HG03457 (cell line): ENCODE data around the gene BCORL1.
A peak's percentile ranks its signal among the peaks of the same experiment; 100 is the strongest.

Experiments
- ATAC-seq: cut with Tn5 transposase; IDR thresholded peaks from one replicate; pipeline ENCODE4 v1.9.1; 2021; ENCODE audit warnings: moderate number of reproducible peaks; ENCODE audit not compliant: unreplicated experiment

The BCORL1 gene

GRCh38 chrX:130009658-130010223, 27.3 kb downstream of the BCORL1 start:
- no peak for ATAC-seq

- no peak for ATAC-seq
These were observed 30.2 kb downstream of the BCORL1 start for GRCh38 chrX:130012683-130013082.

DNA sequence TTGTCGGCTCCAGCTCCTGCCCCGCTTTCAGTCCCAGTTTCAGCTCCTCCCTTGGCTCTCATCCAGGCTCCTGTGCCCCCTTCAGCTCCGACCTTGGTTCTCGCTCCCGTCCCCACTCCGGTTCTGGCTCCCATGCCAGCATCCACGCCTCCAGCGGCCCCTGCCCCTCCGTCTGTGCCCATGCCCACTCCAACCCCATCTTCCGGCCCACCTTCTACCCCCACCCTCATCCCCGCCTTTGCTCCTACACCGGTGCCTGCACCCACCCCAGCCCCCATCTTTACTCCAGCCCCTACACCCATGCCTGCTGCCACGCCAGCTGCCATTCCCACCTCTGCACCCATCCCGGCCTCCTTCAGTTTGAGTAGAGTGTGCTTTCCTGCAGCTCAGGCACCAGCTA, 31.2 kb downstream of the BCORL1 start:
- ATAC-seq: no peak

DNA sequence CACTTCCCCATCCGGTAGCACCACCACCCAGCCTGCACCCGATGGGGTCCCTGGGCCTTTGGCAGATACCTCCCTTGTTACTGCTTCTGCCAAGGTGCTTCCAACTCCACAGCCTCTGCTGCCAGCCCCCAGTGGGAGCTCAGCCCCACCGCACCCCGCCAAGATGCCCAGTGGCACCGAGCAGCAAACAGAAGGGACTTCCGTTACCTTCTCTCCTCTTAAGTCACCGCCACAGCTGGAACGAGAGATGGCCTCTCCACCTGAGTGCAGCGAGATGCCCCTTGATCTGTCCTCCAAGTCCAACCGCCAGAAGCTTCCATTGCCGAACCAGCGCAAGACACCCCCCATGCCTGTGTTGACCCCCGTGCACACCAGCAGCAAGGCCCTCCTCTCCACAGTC, 31.9 kb downstream of the BCORL1 start:
- ATAC-seq: no peak

DNA sequence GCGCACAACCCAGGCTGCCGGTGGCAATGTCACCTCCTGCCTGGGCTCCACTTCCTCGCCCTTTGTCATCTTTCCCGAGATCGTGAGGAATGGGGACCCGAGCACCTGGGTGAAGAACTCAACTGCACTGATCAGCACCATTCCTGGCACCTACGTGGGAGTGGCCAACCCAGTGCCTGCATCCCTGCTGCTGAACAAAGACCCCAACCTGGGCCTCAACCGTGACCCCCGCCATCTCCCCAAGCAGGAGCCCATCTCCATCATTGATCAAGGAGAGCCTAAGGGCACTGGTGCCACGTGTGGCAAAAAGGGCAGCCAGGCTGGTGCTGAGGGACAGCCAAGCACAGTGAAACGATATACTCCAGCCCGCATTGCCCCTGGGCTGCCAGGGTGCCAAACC, 32.3 kb downstream of the BCORL1 start:
- no peak for ATAC-seq

DNA sequence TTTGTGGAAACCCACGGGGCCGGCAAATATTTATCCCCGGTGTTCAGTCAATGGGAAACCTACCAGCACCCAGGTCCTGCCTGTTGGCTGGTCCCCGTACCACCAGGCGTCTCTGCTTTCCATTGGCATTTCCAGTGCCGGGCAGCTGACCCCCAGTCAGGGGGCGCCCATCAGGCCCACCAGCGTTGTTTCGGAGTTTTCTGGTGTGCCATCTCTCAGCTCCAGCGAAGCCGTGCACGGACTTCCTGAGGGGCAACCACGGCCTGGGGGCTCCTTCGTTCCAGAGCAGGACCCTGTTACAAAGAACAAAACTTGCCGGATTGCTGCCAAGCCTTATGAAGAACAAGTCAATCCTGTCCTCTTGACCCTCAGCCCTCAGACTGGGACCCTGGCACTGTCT, 32.7 kb downstream of the BCORL1 start:
- ATAC-seq: no peak

DNA sequence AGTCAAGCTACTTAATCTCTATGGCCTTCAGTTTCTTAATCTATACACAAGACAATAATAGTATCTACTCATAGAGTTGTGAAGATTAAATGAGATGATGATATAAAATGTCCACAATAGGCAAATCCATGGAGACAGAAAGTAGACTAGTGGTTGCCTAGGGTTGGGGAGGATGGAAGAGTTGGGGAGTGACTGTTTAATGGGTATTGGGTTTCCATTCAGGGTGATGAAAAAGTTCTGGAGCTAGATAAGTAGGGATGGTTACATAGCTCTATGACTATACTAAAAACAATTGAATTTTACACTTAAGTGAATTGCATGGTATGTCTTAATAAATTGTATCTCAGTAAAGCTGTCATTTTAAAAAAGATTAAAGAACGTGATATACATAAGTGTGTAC, 35.7 kb downstream of the BCORL1 start:
- no peak for ATAC-seq

DNA sequence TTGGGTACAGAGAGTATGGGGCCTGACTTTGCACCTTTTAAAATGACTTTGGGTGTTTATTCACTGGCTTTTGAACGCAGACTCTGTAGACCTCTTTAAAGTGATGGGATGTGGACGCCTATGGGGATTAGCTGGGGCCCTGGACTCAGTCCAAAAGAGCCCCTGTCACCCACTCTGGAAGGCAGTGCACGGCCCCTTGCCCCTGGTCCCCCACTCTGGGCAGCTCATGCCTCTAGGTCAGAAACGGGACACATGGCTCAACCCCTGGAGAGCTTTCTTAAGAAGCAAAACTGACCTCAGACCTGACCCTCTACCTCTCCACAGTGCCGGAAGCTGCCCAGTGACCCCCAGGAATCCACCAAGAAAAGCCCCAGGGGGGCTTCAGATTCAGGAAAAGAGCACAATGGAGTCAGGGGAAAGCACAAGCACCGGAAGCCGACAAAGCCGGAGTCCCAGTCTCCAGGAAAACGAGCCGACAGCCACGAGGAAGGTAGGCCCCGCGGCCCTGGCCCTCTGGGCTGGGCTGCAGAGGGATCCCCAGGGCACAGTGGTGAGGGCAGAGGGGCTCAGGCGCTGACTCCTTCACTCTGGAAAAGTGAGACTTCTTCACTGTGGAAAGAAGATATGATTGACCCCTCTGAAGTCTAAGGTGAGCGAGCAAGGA, 38.4 kb downstream of the BCORL1 start:
- no peak for ATAC-seq

- ATAC-seq: peak; percentile 98
These were observed 41.7 kb downstream of the BCORL1 start for GRCh38 chrX:130024127-130024526.

GRCh38 chrX:130025256-130025655, 42.8 kb downstream of the BCORL1 start:
- no peak for ATAC-seq

DNA sequence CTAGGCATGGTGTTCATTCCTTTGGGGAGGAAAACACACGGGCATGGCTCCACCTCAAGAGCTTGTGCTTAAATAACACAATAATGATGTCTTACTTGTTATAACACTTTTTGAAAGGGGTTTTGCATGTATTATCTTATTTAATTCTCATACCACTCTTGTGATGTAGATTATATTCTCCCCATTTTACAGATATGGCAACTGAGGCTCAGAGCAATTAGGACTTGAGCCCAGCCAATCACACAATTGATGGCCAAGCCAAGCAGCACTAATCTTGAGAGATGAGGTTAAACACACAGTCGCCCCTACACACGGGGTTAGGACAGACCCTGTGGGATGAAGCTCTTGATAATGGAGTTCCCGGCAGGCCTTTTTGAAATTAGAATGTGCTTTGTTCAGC, 45.1 kb downstream of the BCORL1 start:
- no peak for ATAC-seq

DNA sequence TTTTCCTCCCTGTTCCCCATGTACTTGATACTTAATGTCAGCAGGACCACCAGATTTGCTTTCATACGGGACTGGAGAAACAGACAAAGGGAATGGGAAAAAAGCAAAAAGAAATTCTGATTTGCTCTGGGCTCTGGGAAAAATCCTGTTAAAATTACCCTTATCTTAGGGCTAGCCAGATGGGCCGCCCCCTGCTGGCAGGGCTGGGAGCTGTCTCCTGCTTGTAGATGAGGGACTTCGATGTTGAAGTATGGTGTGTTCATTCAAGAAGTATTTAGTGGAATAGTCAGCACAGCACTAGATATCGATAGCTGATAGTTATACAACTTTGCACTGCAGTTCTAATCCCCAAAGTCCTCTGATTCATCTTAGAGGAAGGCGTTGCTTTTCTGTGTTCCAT, 45.8 kb downstream of the BCORL1 start:
- ATAC-seq: no peak

- ATAC-seq: no peak
These were observed 48.4 kb downstream of the BCORL1 start for GRCh38 chrX:130030826-130031225.

DNA sequence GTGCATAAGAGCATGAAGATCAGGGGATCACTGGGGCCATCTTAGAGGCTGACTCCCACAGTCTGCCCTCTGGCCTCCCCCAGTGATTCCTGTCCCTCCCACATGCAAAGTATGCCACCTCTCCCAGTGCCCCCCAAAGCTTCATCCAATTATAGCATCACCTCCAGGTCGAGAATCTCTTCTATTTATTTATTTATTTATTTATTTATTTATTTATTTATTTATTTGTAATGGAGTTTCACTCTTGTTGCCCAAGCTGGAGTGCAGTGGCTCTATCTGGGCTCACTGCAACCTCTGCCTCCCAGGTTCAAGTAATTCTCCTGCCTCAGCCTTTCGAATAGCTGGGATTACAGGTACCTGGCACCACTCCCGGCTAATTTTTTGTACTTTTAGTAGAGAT, 50.1 kb downstream of the BCORL1 start:
- ATAC-seq: no peak

- no peak for ATAC-seq
These were observed 51.7 kb downstream of the BCORL1 start for GRCh38 chrX:130034178-130034577.

GRCh38 chrX:130039847-130040246, 57.4 kb downstream of the BCORL1 start:
- no peak for ATAC-seq

- no peak for ATAC-seq
These were observed 65.0 kb downstream of the BCORL1 start for GRCh38 chrX:130047416-130047815.

- ATAC-seq: no peak
These were observed 66.3 kb downstream of the BCORL1 start for GRCh38 chrX:130048686-130049222.

- ATAC-seq: no peak
These were observed 67.4 kb downstream of the BCORL1 start for GRCh38 chrX:130049821-130050220.

DNA sequence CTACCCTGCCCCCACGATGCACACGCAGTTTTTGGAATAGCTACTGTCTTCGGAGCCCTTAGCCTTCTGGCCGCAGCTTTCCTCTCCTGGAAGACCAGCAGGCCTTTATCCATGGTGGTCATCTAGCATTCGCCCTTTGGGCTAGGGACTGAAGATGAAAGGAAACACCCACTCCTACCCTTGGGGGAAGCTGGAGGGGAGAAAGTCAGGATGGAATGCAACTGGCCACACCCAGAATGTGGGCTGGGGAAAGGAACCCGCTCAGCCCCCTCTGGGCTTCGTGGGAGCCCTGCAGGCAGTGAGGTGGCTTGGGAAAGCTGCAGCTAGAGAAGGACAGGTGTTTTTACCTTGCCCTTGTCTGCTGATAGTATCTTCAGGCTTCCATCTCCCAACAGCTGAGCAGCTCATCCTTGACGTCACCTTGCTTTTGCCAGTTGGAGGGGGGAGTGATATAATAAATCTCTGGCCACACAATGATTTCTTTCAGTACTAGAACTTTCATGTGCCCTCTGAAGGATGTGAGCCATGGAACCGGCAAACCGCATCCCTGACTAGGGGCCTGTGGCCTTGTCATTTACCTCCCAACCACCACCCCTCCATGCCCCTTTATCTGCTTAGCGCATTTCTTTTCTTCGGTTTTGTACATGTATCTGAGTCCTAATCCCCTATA, 68.9 kb downstream of the BCORL1 start:
- ATAC-seq: no peak

DNA sequence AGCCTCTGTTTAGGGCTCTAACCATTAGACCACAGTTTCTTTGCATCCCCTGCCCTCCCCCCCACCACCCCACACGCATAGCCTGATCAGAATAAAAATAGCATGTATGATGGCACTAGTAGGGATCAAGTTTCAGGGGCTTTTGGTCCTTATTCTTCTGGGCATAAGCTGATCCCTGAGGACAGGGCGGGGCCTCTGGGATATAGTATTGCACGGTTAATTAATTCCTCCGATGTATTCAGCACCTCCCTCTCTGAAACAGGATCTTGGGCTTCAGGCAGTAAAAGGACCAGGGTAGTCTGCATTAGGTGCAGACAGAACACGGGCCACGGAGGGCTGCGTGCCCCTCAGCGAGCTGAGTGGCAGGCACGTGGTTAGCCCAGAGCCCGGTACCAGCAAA, 70.8 kb downstream of the BCORL1 start:
- ATAC-seq: no peak

DNA sequence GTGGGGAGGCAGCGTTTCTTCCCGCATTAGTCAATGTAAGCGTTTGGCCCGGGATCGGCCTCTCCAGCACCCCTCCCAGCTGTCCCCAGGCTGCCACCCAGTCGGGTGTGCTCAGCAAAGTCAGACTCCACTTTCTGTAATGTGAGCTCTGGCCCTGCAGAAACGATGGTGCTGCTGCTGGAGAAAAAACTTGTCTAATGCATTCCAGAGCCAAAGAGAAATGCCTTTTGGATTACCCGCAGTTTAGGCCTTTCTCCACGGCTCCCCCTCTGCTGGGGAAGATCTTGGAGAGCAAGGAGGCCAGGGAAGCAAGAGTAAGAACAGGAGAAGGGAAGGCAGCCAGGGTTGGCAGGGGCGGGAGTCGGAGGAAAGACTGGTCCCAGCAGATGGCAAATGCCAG, 72.7 kb downstream of the BCORL1 start:
- no peak for ATAC-seq
